GM21526 (cell line): Measurements from ENCODE around the gene RFPL1.

Experiments
- ATAC-seq: cut with Tn5 transposase; IDR thresholded peaks from one replicate; pipeline ENCODE4 v1.9.1; 2021; ENCODE audit warnings: moderate library complexity; ENCODE audit not compliant: unreplicated experiment, low FRiP score

The RFPL1 gene

DNA sequence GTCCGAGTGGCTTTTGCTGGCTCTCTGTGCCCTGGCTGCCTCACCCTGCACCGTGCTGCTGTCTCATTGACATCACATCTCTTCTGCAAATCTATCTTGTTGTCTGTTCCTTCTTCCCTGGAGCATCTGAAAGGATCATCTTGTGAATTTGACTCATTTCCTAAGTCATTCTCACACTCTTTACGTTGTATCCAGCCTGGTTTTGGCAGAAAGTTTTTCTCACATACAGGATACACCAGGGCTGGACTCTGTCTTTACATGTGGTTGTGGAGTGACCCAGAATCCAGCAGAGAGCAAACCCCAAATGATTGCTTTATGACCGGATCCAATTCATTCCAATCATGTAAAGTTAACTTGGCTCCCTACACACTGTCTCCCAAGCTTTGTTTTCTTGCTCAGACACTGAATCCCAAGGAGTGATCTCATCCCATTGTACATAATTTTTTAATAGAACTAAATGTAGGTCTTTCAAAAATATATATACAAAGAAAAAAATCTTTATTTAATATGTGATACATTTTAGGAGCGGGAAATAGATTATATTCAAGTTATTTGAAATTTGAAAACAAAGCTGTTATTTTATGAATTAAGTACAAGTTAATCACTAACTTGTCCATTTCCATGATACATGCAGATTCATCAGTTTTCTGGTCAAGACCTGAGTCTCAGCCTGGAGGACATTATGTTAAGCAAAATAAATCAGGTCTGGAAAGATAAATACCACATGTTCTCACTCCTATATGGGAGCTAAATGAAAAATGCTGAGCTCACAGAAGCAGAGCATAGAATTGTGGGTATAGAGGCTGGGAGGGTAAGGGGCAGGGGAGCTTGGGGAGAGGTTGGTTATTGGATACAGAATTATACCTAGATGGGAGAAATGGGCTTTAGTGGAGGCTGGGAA is 2.9 kb upstream of the RFPL1 start:
- ATAC-seq, result no peak

DNA sequence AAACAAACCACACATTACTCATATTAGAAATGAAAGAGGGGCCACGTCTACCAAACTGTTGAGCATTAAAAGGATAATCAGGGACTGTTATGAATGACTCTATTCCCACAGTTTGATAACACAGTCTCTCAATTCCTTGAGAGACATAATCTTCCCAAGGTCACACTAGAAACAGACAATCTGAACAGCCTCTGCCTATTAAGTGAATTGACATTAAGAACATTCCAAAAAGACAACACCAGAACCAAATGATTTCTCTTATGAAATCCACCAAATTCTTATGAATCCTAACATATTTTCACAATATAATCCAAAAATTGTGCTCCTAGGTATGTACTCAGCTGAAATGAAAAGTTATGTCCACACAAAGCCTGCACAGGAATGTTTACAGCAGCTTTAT is 4.6 kb downstream of the RFPL1 start:
- no peak for ATAC-seq

DNA sequence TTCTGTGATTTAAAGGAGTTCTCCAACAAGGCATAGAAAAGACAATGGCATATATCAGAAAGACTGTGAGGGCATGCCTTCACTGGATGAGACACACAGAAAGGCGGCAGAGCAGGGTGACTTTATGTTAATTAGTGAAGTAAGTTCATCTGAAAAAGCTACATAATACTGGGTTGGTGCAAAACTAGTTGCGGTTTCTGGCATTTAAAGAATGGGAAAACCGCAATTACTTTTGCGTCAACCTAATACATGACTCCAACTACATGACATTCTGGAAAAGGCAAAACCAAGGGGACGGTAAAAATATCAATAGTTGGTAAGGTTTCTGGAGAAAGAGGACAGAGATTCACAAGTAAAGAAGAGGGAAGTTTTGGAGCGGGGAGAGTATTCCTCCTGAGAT is 5.1 kb downstream of the RFPL1 start:
- no peak for ATAC-seq

DNA sequence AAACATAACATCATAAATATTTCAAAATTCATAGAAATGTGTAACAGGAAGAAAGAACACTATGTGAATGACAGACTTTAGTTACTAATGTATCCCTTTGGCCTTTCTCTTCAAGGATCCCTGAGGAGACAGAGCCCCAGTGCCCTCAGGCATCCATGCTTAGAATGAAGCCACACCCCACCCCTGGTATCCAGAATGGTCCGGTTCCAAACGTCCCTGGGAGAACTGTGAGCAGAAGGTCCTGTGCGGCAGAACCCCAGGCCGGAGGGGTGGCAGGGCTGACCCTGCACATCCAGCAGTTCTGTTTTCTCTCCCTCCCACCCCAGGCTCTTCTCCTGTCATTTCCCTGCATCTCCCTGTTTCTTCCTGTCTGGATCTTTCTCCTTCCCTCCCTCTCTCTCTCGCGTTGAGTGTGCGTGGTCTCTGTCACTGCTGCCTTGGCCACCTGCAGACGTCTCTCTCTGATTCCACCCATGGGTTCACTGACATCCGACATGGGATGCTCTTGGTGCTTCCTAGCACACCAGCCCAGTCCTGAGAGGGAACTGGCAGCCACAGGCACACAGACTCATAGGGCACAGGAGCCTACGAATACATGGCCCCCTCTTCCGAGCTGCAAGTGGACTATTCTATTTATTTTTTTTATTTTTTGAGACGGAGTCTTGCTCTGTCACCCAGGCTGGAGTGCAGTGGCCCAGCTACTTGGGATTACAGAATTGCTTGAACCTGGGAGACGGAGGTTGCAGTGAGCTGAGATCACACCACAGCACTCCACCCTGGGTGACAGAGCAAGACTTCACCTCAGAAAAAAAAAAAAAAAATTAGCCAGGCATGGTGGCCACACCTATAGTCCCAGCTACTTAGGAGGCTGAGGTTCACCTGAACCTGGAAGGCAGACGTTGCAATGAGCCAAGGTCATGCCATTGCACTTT is 5.7 kb downstream of the RFPL1 start:
- no peak for ATAC-seq

DNA sequence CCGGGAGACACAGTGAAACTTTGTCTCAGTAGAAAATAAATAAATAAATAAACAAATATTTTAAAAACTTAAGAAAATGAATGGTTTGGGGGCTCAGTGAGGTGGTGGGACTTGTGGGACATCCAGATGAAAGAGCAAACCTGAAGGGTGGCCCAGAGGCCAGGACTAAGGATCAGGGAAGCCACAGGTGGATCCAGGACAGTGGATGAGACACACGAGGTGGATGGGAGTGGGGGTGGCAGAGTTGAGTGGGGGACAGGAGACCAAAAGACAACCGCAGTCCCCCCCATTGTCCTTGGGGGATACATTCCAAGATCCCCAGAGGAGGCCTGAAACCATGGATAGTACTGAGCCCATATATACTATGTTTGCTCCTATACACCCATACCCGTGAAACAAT is 7.1 kb downstream of the RFPL1 start:
- no peak for ATAC-seq

DNA sequence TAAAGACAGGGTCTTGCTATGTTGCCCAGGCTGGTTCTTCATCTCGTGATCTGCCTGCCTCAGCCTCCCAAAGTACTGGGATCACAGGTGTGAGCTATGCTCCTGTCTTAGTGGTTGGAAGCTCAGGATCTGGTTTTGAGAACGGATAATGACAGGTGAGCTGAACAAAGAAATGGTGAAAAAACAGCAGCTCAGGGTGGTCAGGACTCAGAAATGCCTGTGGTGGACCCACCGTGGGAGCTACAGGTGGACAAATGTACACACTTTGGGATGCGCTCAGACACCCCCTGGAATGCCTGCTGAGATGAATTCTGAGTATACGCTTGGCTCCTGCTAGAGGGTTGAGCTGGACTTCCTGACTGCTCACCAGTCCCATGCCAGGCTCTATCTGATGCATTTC is 9.5 kb downstream of the RFPL1 start:
- ATAC-seq, result no peak

DNA sequence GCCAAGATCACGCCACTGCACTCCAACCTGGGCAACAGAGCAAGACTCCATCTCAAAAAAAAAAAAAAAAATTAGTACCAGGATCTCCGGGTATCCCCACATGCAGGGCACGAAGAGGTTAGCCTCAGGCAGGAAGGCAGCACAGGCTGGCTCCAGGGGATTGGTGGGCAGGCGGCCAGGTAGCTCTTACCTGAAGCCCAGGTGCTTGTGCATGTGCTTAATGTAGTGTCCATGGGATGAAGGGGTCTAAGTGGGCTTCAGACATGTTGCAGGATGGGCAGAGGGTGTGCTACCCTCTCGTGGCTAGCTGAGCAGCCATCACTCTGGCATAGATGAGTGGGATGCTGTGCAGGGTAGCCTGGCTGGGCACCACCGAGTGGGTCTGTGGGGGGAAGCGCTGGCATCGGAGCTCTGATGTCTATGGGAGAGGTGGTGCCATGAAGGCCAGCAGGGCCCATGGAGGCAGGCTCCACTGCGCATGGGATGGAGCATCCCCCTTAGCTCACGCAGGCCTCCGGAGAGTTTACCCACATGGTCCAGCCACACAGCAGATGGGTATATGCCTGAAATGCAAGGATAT is 11.0 kb downstream of the RFPL1 start:
- ATAC-seq, result no peak

DNA sequence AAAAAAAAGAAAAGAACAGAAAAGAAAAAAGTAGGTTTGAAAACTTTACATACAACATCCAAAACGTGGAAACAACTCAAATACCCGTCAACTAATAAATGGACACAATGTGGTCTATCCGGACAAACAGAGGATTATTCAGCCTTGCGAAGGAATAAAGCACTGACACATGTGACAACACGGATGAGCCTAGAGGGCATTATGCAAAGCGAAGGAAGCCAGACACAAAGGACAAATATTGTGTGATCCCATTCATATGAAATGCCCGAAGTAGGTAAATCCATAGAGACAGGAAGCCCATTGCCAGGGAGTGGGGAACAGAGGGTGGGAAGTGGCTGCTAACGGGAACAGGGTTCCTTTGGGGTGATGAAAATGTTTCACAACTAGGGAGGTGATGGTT is 11.8 kb downstream of the RFPL1 start:
- no peak for ATAC-seq

DNA sequence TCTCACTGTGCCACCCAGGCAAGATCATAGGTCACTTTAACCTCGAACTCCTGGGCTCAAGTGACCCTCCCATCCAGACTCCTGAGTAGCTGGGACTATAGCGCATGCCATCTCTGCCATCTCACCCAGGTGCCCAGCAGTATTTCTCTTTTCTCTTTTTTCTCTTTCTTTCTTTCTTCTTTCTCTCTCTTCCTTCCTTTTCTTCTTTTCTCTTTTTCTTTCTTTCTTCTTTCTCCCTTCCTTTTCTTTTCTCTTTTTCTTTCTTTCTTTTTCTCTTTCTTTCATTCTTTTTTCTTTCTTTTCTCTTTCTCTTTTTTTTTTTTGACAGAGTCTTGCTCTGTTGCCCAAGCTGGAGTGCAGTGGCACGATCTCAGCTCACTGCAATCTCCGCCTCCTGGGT is 13.5 kb downstream of the RFPL1 start:
- ATAC-seq, result no peak

DNA sequence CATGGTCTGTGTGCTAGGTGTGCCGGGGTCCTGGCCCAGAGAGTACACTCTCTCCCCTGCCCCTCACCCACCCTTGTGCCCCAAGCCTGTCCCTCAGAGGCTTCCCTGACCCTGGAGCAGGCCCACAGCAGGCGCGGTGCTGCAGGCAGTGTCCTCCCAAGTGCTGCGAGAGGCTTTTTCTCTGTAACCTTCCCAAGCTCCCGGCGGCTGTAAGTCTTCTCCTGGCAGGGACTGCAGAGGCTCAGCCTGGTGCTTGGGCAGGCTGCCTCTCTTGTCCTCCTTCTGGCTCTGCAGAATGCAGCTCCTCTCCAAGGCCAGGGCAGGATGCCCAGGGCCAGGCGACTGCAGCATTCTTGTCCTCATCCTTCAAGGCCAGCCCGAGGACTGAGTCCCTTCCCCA is 15.9 kb downstream of the RFPL1 start:
- no peak for ATAC-seq

DNA sequence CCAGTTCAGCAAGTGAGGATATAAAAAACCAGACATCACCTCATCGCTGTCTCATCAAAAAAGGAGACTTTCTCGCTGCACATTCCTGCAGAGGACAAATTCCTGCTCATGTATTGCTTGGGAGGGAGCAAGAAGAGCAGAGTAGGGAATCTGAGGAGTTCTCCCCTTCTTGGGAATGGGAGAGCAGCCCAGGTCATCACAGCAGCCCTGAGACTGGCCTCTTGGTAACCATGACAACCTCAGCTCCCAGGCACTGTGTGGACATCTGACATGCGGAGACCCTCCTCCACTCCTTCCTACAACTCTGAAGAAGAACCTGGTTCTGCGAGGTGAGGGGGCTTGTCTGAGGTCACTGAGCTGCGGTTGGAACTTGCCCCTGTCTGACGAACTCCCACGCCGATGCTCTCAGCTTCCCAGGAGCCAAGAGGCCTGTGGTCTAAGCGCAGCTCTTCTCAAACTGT is 17.9 kb downstream of the RFPL1 start:
- ATAC-seq, result no peak

DNA sequence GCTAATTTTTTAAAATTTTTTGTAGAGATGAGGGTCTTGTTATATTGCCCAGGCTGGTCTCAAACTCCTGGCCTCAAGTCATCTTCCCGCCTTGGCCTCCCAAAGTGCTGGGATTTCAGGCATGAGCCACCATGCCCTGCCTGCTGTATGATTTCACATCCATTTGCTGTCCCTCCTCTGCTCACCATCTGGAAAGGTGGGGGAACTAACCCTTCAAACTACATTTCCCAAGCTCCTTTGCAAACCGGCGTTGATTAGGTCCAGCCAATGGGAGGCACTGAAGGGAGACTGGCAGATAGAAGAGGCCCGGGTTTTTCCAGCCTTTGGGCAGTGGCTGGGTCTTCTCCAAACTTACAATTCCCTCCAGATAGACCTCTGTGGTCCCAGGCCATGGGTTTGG is 19.3 kb downstream of the RFPL1 start:
- no peak for ATAC-seq

DNA sequence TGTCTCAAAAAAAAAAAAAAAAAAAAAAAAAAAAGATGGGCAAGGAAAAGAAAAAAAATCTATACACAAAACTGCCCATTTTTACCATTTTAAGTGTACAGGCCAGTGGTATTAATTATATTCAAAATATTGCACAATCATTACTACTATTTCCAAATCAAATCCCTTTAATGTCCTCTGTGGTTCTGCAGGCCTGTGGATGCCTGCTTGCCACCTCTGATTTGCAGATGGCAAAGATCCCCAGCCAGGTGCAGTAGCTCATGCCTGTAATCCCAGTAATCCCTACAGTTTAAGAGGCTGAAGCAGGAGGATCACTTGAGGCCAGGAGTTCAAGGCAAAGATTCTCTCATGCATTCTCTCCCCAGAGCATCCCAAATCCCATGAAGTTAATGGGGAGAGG is 20.2 kb downstream of the RFPL1 start:
- ATAC-seq, result no peak

DNA sequence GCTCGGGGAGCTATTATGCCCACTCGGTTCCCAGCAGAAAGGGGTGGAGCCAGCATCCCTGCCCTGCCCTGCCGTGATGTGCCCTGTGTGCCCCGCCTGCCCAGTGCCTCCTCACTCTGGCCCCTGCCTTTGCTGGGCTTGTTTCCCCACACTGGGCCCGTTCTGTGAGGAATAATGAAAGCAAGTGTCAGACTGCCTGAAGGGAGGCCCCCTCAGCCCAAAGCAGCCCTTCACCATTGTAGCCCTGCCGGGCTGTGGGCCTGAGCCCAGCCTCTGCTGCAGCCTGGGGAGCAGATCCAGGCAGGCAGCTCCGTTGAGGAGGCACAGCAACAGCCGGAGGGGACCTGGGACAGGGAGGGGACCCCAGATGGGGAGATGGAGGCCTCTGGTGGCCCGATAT is 21.4 kb downstream of the RFPL1 start:
- ATAC-seq, result no peak

DNA sequence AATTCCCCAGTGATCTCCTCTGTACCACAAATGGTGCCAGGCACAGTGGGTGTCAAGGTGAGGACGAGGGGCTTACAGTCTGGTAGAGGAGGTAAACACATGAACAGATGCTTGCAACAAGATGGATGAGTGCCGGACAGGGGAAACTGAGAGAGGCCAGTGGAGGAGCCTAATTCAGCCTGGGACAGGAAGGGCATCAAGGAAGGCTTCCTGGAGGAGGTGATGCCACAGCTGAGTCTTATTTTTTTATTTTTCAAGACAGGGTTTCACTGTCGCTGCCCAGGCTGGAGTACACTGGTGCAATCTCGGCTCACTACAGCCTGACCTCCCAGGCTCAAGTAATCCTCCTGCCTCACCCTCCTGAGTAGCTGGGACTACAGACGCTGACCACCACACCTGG is 22.9 kb downstream of the RFPL1 start:
- ATAC-seq, result no peak

DNA sequence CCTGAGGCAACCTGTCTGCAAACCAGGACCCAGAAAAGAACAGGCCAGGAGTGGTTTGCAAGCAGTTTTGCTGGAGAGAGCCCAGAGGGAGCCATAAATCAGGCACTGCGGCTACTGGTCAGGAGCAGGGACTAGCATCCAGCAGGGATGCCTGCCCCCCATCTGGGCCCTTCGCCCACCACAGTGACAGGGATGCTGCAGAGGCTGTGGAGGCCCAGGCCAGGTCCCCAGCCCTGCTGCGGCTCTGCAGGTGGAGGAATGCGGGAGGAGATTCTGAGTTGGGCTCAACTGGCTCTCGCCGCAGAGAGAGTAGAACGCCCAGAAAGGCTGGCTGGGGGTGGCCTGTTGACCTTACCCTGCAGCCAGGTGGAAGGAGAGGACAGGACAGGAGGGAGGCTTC is 25.2 kb downstream of the RFPL1 start:
- ATAC-seq, result no peak

DNA sequence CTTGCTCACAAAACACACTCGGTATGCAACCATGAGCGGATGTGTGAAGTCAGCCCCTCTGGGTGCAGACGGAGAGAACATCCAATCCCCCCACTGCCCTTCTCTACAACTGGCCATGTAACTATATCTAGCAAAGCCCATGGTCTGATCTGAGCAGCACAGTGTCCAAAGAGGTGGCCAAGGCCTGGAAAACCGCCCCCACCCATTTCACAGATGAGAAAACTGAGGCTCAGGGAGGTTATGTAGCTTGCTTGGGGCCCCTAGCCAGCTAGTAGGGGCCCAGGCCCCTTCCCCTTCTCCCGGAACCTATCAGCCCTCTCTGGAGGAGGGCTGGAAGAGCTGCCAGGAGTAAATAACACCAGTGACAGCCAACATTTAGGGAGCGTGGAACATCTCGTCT is 26.2 kb downstream of the RFPL1 start:
- no peak for ATAC-seq

DNA sequence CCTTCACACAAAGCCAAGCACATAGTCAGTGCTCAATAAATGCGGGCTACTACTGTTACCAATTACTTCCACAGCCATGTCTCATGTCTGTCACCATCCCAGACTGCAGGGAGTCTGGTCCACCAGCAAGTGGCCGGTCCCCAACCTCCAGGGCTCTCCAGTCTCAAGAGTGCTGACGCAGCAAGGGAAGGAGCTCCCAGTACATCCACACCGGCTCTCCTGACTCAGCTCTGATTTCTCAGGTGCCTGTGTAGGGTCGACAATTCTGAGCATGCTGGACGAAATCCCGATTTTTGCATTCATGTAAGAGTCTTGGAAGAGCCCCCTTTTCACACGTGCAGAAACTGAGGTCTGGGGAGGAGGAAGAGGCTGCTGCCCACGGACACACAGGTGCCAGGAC is 31.4 kb downstream of the RFPL1 start:
- ATAC-seq, result no peak

DNA sequence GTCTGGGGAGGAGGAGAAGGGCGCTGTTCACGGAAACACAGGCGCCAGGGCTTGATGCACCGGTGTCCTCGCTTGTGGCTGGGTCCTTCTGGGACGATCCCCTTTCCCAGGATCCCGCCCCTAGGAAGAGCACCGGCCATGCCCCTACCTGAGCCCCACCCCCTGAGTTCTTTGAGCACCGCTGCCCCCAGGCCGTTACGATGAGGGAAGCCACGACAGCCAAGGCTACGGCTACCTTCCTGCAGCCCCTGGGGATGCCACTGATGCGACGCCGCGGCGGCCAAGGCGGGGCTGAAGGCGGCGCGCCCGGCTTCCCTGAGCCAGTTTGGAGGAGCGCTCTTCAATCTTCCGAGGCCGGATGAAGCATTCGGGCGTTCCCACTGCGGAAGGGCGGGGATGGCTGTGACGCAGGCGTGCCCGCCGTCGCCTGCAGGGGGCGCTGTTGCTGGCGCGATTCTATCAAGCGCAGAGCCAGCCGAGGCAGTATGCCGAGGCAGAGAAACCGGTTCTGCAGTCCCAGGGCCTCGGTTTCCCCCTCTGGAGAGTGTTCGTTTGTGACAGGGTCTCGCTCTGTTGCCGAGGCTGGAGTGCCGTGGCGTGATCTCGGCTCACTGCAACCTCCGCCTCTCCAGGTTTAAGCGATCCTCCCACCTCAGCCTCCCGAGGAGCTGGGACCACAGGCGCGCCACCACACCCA is 31.9 kb downstream of the RFPL1 start:
- no peak for ATAC-seq

DNA sequence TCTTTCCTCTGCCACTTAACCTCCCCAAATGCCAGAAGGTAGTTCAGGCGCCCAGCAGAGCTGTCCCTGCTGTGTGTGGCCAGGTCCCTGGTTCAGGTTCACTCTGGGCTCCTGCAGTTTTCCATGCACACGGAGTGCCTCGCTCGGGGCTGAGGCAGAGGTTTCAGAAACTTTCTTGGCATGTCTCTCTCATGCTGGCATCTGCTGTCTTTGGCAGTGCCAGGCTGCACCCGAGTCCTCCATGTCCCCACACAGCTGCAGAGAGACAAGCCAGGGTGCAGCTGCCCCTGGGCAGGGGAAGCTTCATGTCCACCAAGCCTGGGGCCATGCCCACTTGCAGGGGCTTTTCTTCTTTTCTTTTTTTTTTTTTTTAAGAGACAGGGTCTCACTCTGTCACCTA is 34.6 kb downstream of the RFPL1 start:
- ATAC-seq, result no peak

DNA sequence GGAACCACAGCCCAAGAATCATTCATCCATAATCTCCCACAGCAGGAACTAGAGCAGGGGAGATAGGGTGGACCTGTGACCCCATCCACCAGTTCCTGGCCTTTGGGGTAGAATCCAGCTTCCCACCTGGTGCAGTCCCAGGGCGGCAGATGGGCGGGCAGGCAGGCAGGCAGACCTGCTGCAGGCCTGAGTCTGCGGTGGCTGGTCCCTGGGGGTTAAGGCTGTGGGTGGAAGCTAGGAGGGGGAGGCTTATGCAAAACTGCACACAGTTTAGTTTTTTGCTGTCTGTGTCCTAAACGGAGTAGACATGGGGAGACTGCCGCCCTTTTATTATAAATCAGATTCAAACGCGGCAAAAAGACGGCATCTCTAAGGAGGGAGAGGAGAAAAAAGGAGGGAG is 37.2 kb downstream of the RFPL1 start:
- no peak for ATAC-seq
